HCT116 (cell line): ENCODE measurements around the gene AGBL1. TPM values are rescaled to one million over a fixed set of nuclear protein-coding genes. Genes with fewer than 3 reads are reported as not detected.

ENCODE experiments used
- ATAC-seq: fragments of 200-7000 bp; cut with Tn5 transposase; 2 replicates; pipeline ENCODE4 v1.9.1; 2020; ENCODE audit warnings: mild to moderate bottlenecking, moderate library complexity
- BruUV-seq: library from RNA; stranded (reverse); fragments of 400-500 nt; replicated peaks from 2 replicates; lab custom pipeline; 2021; lab: Mats Ljungman, UMichigan
- CTCF ChIA-PET: fragments of 300-600 bp; sonication (Branson Sonifier 250); formaldehyde crosslinking; loops from one replicate; lab custom pipeline; 2021; ENCODE audit warnings: antibody characterized with exemption; lab: Charles Lee
- POLR2A ChIA-PET: fragments of 300-600, 350-600 bp; sonication (Branson Sonifier 250); formaldehyde crosslinking; loops from one replicate; lab custom pipeline; 2021; ENCODE audit warnings: antibody characterized with exemption; lab: Charles Lee
- RAD21 ChIA-PET, 2 experiments: fragments of 300-600 bp; sonication (Branson Sonifier 250); formaldehyde crosslinking; loops; one replicate each; lab custom pipeline; 2023; ENCODE audit warnings: low total read pairs in 2 of 2; ENCODE audit not compliant: uncharacterized antibody in 2 of 2, unreplicated experiment in 2 of 2, low non-redundant PET in 1 of 2; lab: Charles Lee
- DNase-seq: peaks from one replicate; pipeline ENCODE4 v3.0.0-alpha.2; 2010; ENCODE audit warnings: low read depth, low spot score
- H2AFZ ChIP-seq: fragments of 200-600 bp; shearing (Covaris generic), sonication (generic); 2 replicates; pipeline ENCODE4 v1.6.1; 2017; ENCODE audit warnings: low read depth, mixed run types, mixed read lengths, antibody characterized with exemption, low read length; ENCODE audit not compliant: poor library complexity, severe bottlenecking
- H3K27ac ChIP-seq: 2 replicates; pipeline ENCODE4 v1.5.1; 2012; ENCODE audit warnings: low read depth, low read length
- H3K27me3 ChIP-seq: fragments of 200-600 bp; sonication (generic); 2 replicates; pipeline ENCODE4 v1.6.1; 2016; ENCODE audit warnings: mixed run types, low read length, mixed read lengths; ENCODE audit not compliant: insufficient read depth
- H3K36me3 ChIP-seq, 2 experiments: fragments of 200-500 bp in 1 of 2; fragments of 200-600 bp in 1 of 2; sonication (Bioruptor generic) in 1 of 2; sonication (generic) in 1 of 2; 2 replicates each; pipeline versions ENCODE4 v1.5.1 to v1.6.1; 2014 to 2016; ENCODE audit warnings: low read length in 2 of 2, inconsistent platforms in 1 of 2, mixed read lengths in 1 of 2, mixed run types in 1 of 2; ENCODE audit not compliant: insufficient read depth in 2 of 2, control insufficient read depth in 1 of 2
- H3K4me1 ChIP-seq, 2 experiments: fragments of 200-600 bp in 1 of 2; sonication (generic) in 1 of 2; 2 replicates each; pipeline versions ENCODE4 v1.5.1 to v1.6.1; 2012 to 2017; ENCODE audit warnings: low read length in 2 of 2, inconsistent platforms in 1 of 2, mild to moderate bottlenecking in 1 of 2, mixed read lengths in 1 of 2, mixed run types in 1 of 2, moderate library complexity in 1 of 2; ENCODE audit not compliant: insufficient read depth in 2 of 2, control insufficient read depth in 1 of 2
- H3K4me2 ChIP-seq: fragments of 200-600 bp; sonication (generic); 2 replicates; pipeline ENCODE4 v1.6.1; 2017; ENCODE audit warnings: mixed run types, low read length, mixed read lengths
- H3K4me3 ChIP-seq, 2 experiments: fragments of 200-600 bp in 1 of 2; sonication (generic) in 1 of 2; replicated peaks in 1 of 2; 2 replicates each; pipeline ENCODE4 v1.5.1; 2011 to 2016; ENCODE audit warnings: low read length in 2 of 2, control low read depth in 1 of 2, low read depth in 1 of 2, mild to moderate bottlenecking in 1 of 2, mixed read lengths in 1 of 2, mixed run types in 1 of 2
- H3K79me2 ChIP-seq: fragments of 200-600 bp; sonication (generic); 2 replicates; pipeline ENCODE4 v1.6.1; 2017; ENCODE audit warnings: mild to moderate bottlenecking, mixed run types, low read length, moderate library complexity, mixed read lengths; ENCODE audit not compliant: insufficient read depth
- H3K9ac ChIP-seq: fragments of 200-600 bp; sonication (generic); 2 replicates; pipeline ENCODE4 v1.6.1; 2016; ENCODE audit warnings: low read length, mixed read lengths
- H3K9me2 ChIP-seq: fragments of 200-600 bp; sonication (generic), shearing (Covaris generic); 2 replicates; pipeline ENCODE4 v1.6.1; 2017; ENCODE audit warnings: mixed run types, mild to moderate bottlenecking, moderate library complexity; ENCODE audit not compliant: insufficient read depth
- H3K9me3 ChIP-seq, 2 experiments: fragments of 200-500 bp in 1 of 2; fragments of 200-600 bp in 1 of 2; sonication (Bioruptor generic) in 1 of 2; sonication (generic) in 1 of 2; 2 replicates each; pipeline ENCODE4 v1.6.1; 2014 to 2017; ENCODE audit warnings: low read length in 2 of 2, mixed read lengths in 2 of 2, inconsistent platforms in 1 of 2, low read depth in 1 of 2, mild to moderate bottlenecking in 1 of 2, mixed run types in 1 of 2, moderate library complexity in 1 of 2; ENCODE audit not compliant: control insufficient read depth in 1 of 2, insufficient read depth in 1 of 2
- H4K20me1 ChIP-seq: fragments of 200-600 bp; sonication (generic), shearing (Covaris generic); 2 replicates; pipeline ENCODE4 v1.6.1; 2017; ENCODE audit warnings: mixed run types, mild to moderate bottlenecking, moderate library complexity; ENCODE audit not compliant: insufficient read depth
- ATF3 ChIP-seq: IDR thresholded peaks from 2 replicates; pipeline ENCODE4 v1.6.1; 2012
- CEBPB ChIP-seq: IDR thresholded peaks from 2 replicates; pipeline ENCODE4 v1.6.1; 2012; ENCODE audit warnings: low read depth
- CTCF ChIP-seq, 3 experiments: fragments of 200-600 bp in 1 of 3; sonication (generic) in 1 of 3; IDR thresholded peaks in 2 of 3; conservative IDR thresholded peaks in 1 of 3; 2 replicates each; pipeline ENCODE4 v1.5.1; 2012 to 2017; ENCODE audit warnings: low read depth in 2 of 3, low read length in 2 of 3, antibody characterized with exemption in 1 of 3, borderline replicate concordance in 1 of 3, control low read depth in 1 of 3, mild to moderate bottlenecking in 1 of 3, mixed read lengths in 1 of 3, mixed run types in 1 of 3, moderate library complexity in 1 of 3; ENCODE audit not compliant: insufficient read depth in 1 of 3
- EGR1 ChIP-seq: IDR thresholded peaks from 2 replicates; pipeline ENCODE4 v1.6.1; 2012; ENCODE audit warnings: low read depth
- ELF1 ChIP-seq: IDR thresholded peaks from 2 replicates; pipeline ENCODE4 v1.6.1; 2012; ENCODE audit warnings: low read depth, borderline replicate concordance
- EZH2phosphoT487 ChIP-seq: fragments of 200-600 bp; IDR thresholded peaks from 2 replicates; pipeline ENCODE4 v1.6.1; 2018; ENCODE audit warnings: antibody characterized with exemption, borderline replicate concordance
- POLR2A ChIP-seq: IDR thresholded peaks from 2 replicates; pipeline ENCODE4 v1.7.0; 2011; ENCODE audit warnings: borderline replicate concordance; ENCODE audit not compliant: insufficient read depth, insufficient read length; ENCODE audit errors: extremely low read depth
- POLR2AphosphoS5 ChIP-seq: IDR thresholded peaks from 2 replicates; pipeline ENCODE4 v1.6.1; 2011; ENCODE audit warnings: mild to moderate bottlenecking, low read depth, low read length, moderate library complexity
- RAD21 ChIP-seq: IDR thresholded peaks from 2 replicates; pipeline ENCODE4 v1.6.1; 2012; ENCODE audit warnings: low read depth, mild to moderate bottlenecking
- SIN3A ChIP-seq: IDR thresholded peaks from 2 replicates; pipeline ENCODE4 v1.6.1; 2012; ENCODE audit warnings: low read depth
- SP1 ChIP-seq: IDR thresholded peaks from 2 replicates; pipeline ENCODE4 v1.6.1; 2012; ENCODE audit warnings: low read depth
- SRF ChIP-seq: IDR thresholded peaks from 2 replicates; pipeline ENCODE4 v1.6.1; 2012; ENCODE audit warnings: low read depth
- TCF7L2 ChIP-seq: IDR thresholded peaks from 2 replicates; pipeline ENCODE4 v1.7.0; 2011; ENCODE audit warnings: borderline replicate concordance, inconsistent platforms; ENCODE audit not compliant: insufficient read depth, insufficient read length; ENCODE audit errors: extremely low read depth
- ZBTB33 ChIP-seq: IDR thresholded peaks from 2 replicates; pipeline ENCODE4 v1.6.1; 2011; ENCODE audit warnings: mild to moderate bottlenecking, low read length, moderate library complexity; ENCODE audit not compliant: insufficient replicate concordance; ENCODE audit errors: extremely low read depth
- ZNF274 ChIP-seq: fragments of 200-500 bp; sonication (Bioruptor generic); IDR thresholded peaks from 2 replicates; pipeline ENCODE4 v1.6.1; 2014; ENCODE audit warnings: mild to moderate bottlenecking, low read depth, low read length, inconsistent platforms
- intact Hi-C: fragments of 100-400 bp; cut with micrococcal nuclease; formaldehyde crosslinking; loops from 2 replicates; pipeline ENCODE4 v1.10.0; 2022
- total RNA-seq: library from RNA; stranded (reverse); gene quantifications from one replicate; pipeline ENCODE4 v1.2.1, GENCODE V29; 2021; ENCODE audit not compliant: unreplicated experiment

The AGBL1 gene
- total RNA-seq, 1 experiment from 2014 or later, result not detected

GRCh38 chr15:86948719-86949118 is 869.0 kb downstream of the AGBL1 start (continued):
- TF ChIP-seq CTCF (IDR thresholded peaks at IDR 0.05 in 2 of 3, conservative IDR thresholded peaks at IDR 0.05 in 1 of 3; ENCODE audit: borderline replicate concordance in 1 of 3, insufficient read depth in 1 of 3, low read depth in 2 of 3, low read length in 2 of 3) (no peak), SRF (no peak), ATF3 (no peak), SIN3A (no peak), EZH2phosphoT487 (no peak), ZBTB33 (no peak), CEBPB (no peak), TCF7L2 (no peak), POLR2A (no peak)

GRCh38 chr15:86959254-86959653 is 879.6 kb downstream of the AGBL1 start:
- no peaks in the 10 kb centered on the region for H4K20me1 ChIP-seq
- RAD21 ChIA-PET, result no interaction called here
- H3K9ac ChIP-seq, result no peak overlapping the region
- no peak overlapping the region for H3K4me3 ChIP-seq
- no peaks in the 10 kb centered on the region for H3K4me1 ChIP-seq
- BruUV-seq, result no TSS peak
- no peaks in the 10 kb centered on the region for H3K9me2 ChIP-seq
- H3K36me3 ChIP-seq, result no peaks in the 10 kb centered on the region
- CTCF ChIA-PET, result no interaction called here
- no peak overlapping the region for H3K27ac ChIP-seq
- no peak overlapping the region for H3K4me2 ChIP-seq
- DNase-seq (no peak), ATAC-seq (no peak)
- intact Hi-C loops, result loop anchor here (10.0 kb wide), 1 partner anchor 466 kb away; no protein-coding TSS in a partner anchor
- no peaks in the 10 kb centered on the region for H3K79me2 ChIP-seq
- POLR2A ChIA-PET, result no interaction called here
- H3K9me3 ChIP-seq, result peaks cover 22 to 29% of the 10 kb centered on the region in 2 experiments; a peak in 2 of 4 replicates
- no peak for TF ChIP-seq EZH2phosphoT487
- TF ChIP-seq SIN3A, result no peak
- no peak for TF ChIP-seq SRF
- no peak for TF ChIP-seq ATF3
- no peak for TF ChIP-seq ELF1
- no peak for TF ChIP-seq ZNF274
- TF ChIP-seq SP1, result no peak
- TF ChIP-seq CEBPB, result no peak
- TF ChIP-seq RAD21, result no peak
- TF ChIP-seq POLR2AphosphoS5, result no peak
- no peak for TF ChIP-seq EGR1
- H2AFZ ChIP-seq, result no peak overlapping the region
- no peaks in the 10 kb centered on the region for H3K27me3 ChIP-seq
